Measurements from ENCODE around the gene SQSTM1. TPM values are rescaled to one million over a fixed set of nuclear protein-coding genes. Genes with fewer than 3 reads are reported as not detected.
A peak's percentile ranks its signal among the peaks of the same experiment; 100 is the strongest.

SQSTM1 gene
- polyA plus RNA-seq, 5 donors = 68.4 to 113 (median 97.1) TPM

- DNase-seq = no peak
Observed at GRCh38 chr5:179793468-179794139, 27.1 kb upstream of the SQSTM1 start, which contains the start of gene LTC4S. Gene LTC4S (plus strand): TSS chr5:179793986. CDS start chr5:179794081, 95 bp downstream.

GRCh38 chr5:179794171-179794570 lies 26.5 kb upstream of the SQSTM1 start:
- DNase-seq = no peak

GRCh38 chr5:179794575-179794974 lies 26.1 kb upstream of the SQSTM1 start:
- no peak for DNase-seq

GRCh38 chr5:179795049-179795862 lies 25.4 kb upstream of the SQSTM1 start:
- DNase-seq = no peak

GRCh38 chr5:179795863-179796833 lies 24.6 kb upstream of the SQSTM1 start:
- peak; percentile 79 to 81 for DNase-seq

- DNase-seq = no peak
Observed at GRCh38 chr5:179796877-179797608, 23.7 kb upstream of the SQSTM1 start.

GRCh38 chr5:179797741-179798140 lies 23.0 kb upstream of the SQSTM1 start:
- no peak for DNase-seq

GRCh38 chr5:179798144-179798770 lies 22.4 kb upstream of the SQSTM1 start:
- DNase-seq = no peak

- DNase-seq = no peak
Observed at GRCh38 chr5:179798771-179799643, 21.7 kb upstream of the SQSTM1 start.

- DNase-seq = no peak
Observed at GRCh38 chr5:179799644-179799973, 21.1 kb upstream of the SQSTM1 start.

GRCh38 chr5:179800071-179800695 lies 20.5 kb upstream of the SQSTM1 start:
- DNase-seq = no peak

- no peak for DNase-seq
Observed at GRCh38 chr5:179800696-179801201, 20.0 kb upstream of the SQSTM1 start.

- DNase-seq = no peak
Observed at GRCh38 chr5:179801304-179802206, 19.1 kb upstream of the SQSTM1 start.

GRCh38 chr5:179802207-179802883 lies 18.4 kb upstream of the SQSTM1 start:
- DNase-seq = no peak

- no peak for DNase-seq
Observed at GRCh38 chr5:179802950-179803562, 17.6 kb upstream of the SQSTM1 start.

- no peak for DNase-seq
Observed at GRCh38 chr5:179803651-179804554, 16.8 kb upstream of the SQSTM1 start.

Measured in right lung (tissue), 5 donors.